HEK293 (cell line): ENCODE measurements around the gene PRX.

Experiments
- CTCF ChIP-seq: fragments of 450-650 bp; formaldehyde crosslinking; IDR thresholded peaks from 2 replicates; pipeline ENCODE4 v1.5.1; 2016; ENCODE audit warnings: missing biosample characterization, missing genetic modification characterization
- OVOL3 ChIP-seq: fragments of 450-650 bp; formaldehyde crosslinking; IDR thresholded peaks from 2 replicates; pipeline ENCODE4 v1.5.1; 2016; ENCODE audit warnings: missing biosample characterization, missing genetic modification characterization
- PRDM2 ChIP-seq: fragments of 450-650 bp; formaldehyde crosslinking; IDR thresholded peaks from 2 replicates; pipeline ENCODE4 v1.5.1; 2016; ENCODE audit warnings: missing biosample characterization, missing genetic modification characterization, borderline replicate concordance
- RBAK ChIP-seq: fragments of 450-650 bp; formaldehyde crosslinking; IDR thresholded peaks from 2 replicates; pipeline ENCODE4 v1.5.1; 2016; ENCODE audit warnings: missing biosample characterization, missing genetic modification characterization
- REST ChIP-seq: fragments of 450-650 bp; formaldehyde crosslinking; IDR thresholded peaks from 2 replicates; pipeline ENCODE4 v1.5.1; 2016; ENCODE audit warnings: missing biosample characterization, missing genetic modification characterization
- ZBTB48 ChIP-seq: fragments of 450-650 bp; formaldehyde crosslinking; IDR thresholded peaks from 2 replicates; pipeline ENCODE4 v1.5.1; 2016; ENCODE audit warnings: missing biosample characterization, missing genetic modification characterization
- ZEB2 ChIP-seq: fragments of 450-650 bp; formaldehyde crosslinking; IDR thresholded peaks from 2 replicates; pipeline ENCODE4 v1.5.1; 2016; ENCODE audit warnings: missing biosample characterization, missing genetic modification characterization
- ZFHX2 ChIP-seq: fragments of 450-650 bp; formaldehyde crosslinking; conservative IDR thresholded peaks from 2 replicates; pipeline ENCODE4 v1.5.1; 2016; ENCODE audit warnings: missing biosample characterization, missing genetic modification characterization
- ZFP41 ChIP-seq: fragments of 450-650 bp; formaldehyde crosslinking; IDR thresholded peaks from 2 replicates; pipeline ENCODE4 v1.5.1; 2016; ENCODE audit warnings: missing biosample characterization, missing genetic modification characterization, borderline replicate concordance
- ZIC2 ChIP-seq: fragments of 450-650 bp; formaldehyde crosslinking; IDR thresholded peaks from 2 replicates; pipeline ENCODE4 v1.5.1; 2016; ENCODE audit warnings: missing biosample characterization, missing genetic modification characterization
- ZNF292 ChIP-seq: fragments of 450-650 bp; formaldehyde crosslinking; IDR thresholded peaks from 2 replicates; pipeline ENCODE4 v1.5.1; 2016; ENCODE audit warnings: low read depth, missing biosample characterization, missing genetic modification characterization, borderline replicate concordance
- ZNF335 ChIP-seq: fragments of 450-650 bp; formaldehyde crosslinking; conservative IDR thresholded peaks from 2 replicates; pipeline ENCODE4 v1.5.1; 2016; ENCODE audit warnings: missing biosample characterization, missing genetic modification characterization
- ZNF623 ChIP-seq: fragments of 450-650 bp; formaldehyde crosslinking; IDR thresholded peaks from 2 replicates; pipeline ENCODE4 v1.5.1; 2016; ENCODE audit warnings: missing biosample characterization, missing genetic modification characterization
- ZXDB ChIP-seq: fragments of 450-650 bp; formaldehyde crosslinking; IDR thresholded peaks from 2 replicates; pipeline ENCODE4 v1.5.1; 2016; ENCODE audit warnings: missing biosample characterization, missing genetic modification characterization

GRCh38 chr19:40403262-40403984 lies 9.8 kb downstream of the PRX start:
- TF ChIP-seq ZBTB48 (tag by site-specific recombination) (no peak), CTCF (tag by site-specific recombination) (peak; percentile 68; the same call in 1 of the 2 replicates), ZFP41 (tag by site-specific recombination) (no peak), ZXDB (tag by site-specific recombination) (peak; percentile 77), RBAK (tag by site-specific recombination) (no peak; the same call in 1 of the 2 replicates), ZIC2 (tag by site-specific recombination) (no peak; the same call in 1 of the 2 replicates), ZNF292 (tag by site-specific recombination) (no peak), REST (tag by site-specific recombination) (no peak), ZEB2 (tag by site-specific recombination) (peak; percentile 49; the same call in 1 of the 2 replicates), ZNF335 (no peak), ZFHX2 (tag by site-specific recombination) (peak; percentile 83), PRDM2 (tag by site-specific recombination) (no peak), ZNF623 (tag by site-specific recombination) (no peak; the same call in 1 of the 2 replicates), OVOL3 (no peak; the same call in 1 of the 2 replicates)
